Urinary bladder (tissue), 4 donors: ENCODE results near the gene UPF3A. TPM values are rescaled to one million over a fixed set of nuclear protein-coding genes. Genes with fewer than 3 reads are reported as not detected.
"Not testable (repeated sequence)": the region's sequence is repeated elsewhere in the genome, so short reads cannot be mapped to it uniquely, and the experiment has no call there.

Source experiments
- DNase-seq: peaks from one replicate; pipeline ENCODE4 v3.0.0-alpha.2; 2015; ENCODE audit errors: extremely low spot score
- H3K27ac ChIP-seq: one replicate; pipeline ENCODE4 v1.5.1; 2013; ENCODE audit warnings: low read depth, mild to moderate bottlenecking, moderate library complexity
- H3K36me3 ChIP-seq: one replicate; pipeline ENCODE4 v1.6.1; 2013; ENCODE audit warnings: mild to moderate bottlenecking, moderate library complexity; ENCODE audit not compliant: insufficient read depth
- H3K4me1 ChIP-seq: one replicate; pipeline ENCODE4 v1.6.1; 2013; ENCODE audit warnings: mild to moderate bottlenecking, moderate library complexity; ENCODE audit not compliant: insufficient read depth
- H3K4me3 ChIP-seq: one replicate; pipeline ENCODE4 v1.5.1; 2013; ENCODE audit warnings: low read depth, low read length
- WGBS: extraction: QIAGEN DNeasy Blood & Tissue Kit; methylation state at CpG from one replicate; pipeline ENCODE4 v1.1.7; 2013; 5-methylcytosine and 5-hydroxymethylcytosine counted together
- polyA plus RNA-seq: library from polyadenylated mRNA; stranded (reverse); fragments of 200-250 nt; gene quantifications from one replicate; pipeline ENCODE4 v1.2.3, GENCODE V29; 2013
- total RNA-seq: library from RNA; depleted of rRNA; stranded (reverse); fragments of >200 nt; gene quantifications from one replicate; pipeline ENCODE4 v1.2.3, GENCODE V29; 2014
- donor health status: healthy with polysubstance abuse.
- donor health status: healthy.

UPF3A gene
- total and polyA plus RNA-seq, 2 donors, result 50.1 to 61.7 TPM

GRCh38 chr13:114320065-114320464 is 38.7 kb downstream of the UPF3A start:
- Histone ChIP-seq H3K4me3 (no peak overlapping the region), H3K36me3 (peaks cover 8% of the 10 kb centered on the region), H3K27ac (no peak overlapping the region), H3K4me1 (no peaks in the 10 kb centered on the region)
- no peak for DNase-seq

DNA sequence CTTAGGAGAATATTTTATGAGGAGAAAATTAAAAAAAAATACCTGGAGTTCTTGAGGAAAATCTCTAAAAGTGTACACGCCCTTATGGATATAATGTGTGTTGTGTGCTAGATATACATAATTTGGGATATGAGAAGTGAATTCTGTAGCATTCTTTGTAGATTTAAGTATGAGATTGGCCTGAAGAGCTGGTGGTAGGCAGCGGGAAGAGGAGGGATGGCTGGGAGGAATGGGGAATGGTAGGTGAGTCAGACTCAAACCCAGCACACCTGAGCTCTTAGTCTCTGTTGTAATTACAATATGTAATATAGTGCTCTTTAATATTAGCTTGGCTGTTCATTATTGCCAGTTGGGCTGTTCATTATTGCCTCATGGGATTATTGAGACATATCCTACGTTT is 39.9 kb downstream of the UPF3A start:
- 94% methylated on average over 3 of the region's 3 CpGs for WGBS
- Histone ChIP-seq H3K4me3 (no peak overlapping the region), H3K27ac (no peak overlapping the region), H3K4me1 (no peaks in the 10 kb centered on the region), H3K36me3 (peaks cover 8% of the 10 kb centered on the region)
- no peak for DNase-seq

DNA sequence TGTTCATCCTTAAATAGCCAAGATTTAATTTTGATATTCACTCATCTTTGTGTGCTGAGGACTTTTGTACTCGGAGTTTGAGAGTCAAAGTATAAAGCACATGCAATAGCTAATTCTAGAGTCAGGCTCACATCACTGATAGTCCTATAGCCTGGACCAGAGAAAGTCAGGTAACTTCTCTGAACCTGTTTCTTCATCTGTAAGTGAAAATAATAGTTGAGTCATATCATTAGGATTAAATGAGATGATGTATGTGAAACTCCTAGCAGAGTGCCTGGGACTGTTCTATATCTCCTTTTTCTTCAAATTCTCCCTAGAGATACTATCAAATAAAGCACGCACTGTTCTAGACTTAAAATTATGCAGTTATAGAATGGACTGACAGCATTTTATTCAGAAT is 41.9 kb downstream of the UPF3A start:
- DNase-seq, result no peak
- no peak overlapping the region for H3K4me3 ChIP-seq
- H3K36me3 ChIP-seq, result peaks cover 8% of the 10 kb centered on the region
- WGBS, result 96% methylated on average over 2 of the region's 2 CpGs
- H3K4me1 ChIP-seq, result no peaks in the 10 kb centered on the region
- no peak overlapping the region for H3K27ac ChIP-seq

GRCh38 chr13:114324334-114324733 is 42.9 kb downstream of the UPF3A start:
- H3K4me3 ChIP-seq, result no peak overlapping the region
- 99% methylated on average over 4 of the region's 4 CpGs for WGBS
- no peaks in the 10 kb centered on the region for H3K4me1 ChIP-seq
- peaks cover 8% of the 10 kb centered on the region for H3K36me3 ChIP-seq
- H3K27ac ChIP-seq, result no peak overlapping the region
- no peak for DNase-seq

GRCh38 chr13:114325729-114326128 is 44.3 kb downstream of the UPF3A start:
- DNase-seq, result no peak
- 96% methylated on average over 3 of the region's 3 CpGs for WGBS
- H3K4me1 ChIP-seq, result no peaks in the 10 kb centered on the region
- no peak overlapping the region for H3K27ac ChIP-seq
- peaks cover 8% of the 10 kb centered on the region for H3K36me3 ChIP-seq
- no peak overlapping the region for H3K4me3 ChIP-seq

GRCh38 chr13:114328034-114328433 is 46.6 kb downstream of the UPF3A start:
- H3K36me3 ChIP-seq, result peaks cover 5% of the 10 kb centered on the region
- no peak for DNase-seq
- no peak overlapping the region for H3K27ac ChIP-seq
- H3K4me3 ChIP-seq, result no peak overlapping the region
- 77% methylated on average over 6 of the region's 6 CpGs for WGBS
- H3K4me1 ChIP-seq, result no peaks in the 10 kb centered on the region

DNA sequence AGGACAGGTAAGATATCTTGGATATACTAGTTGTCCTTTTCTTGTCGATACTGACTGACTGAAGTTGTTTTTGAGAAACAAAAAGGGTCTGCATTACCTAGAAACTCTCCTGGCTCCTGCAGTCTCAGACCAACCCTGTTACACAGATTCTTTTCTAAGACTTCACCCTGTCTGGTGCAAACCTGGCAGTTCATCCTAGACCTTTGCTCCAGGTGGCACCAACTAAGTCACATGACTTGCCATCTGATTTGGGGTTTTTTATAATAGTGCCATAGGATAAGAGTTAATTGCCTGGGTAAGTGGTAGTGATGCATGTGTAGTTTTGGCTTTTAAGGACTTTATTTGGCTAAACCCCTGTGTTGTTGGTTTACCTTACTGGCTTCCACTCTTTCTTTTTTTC is 47.2 kb downstream of the UPF3A start:
- no peaks in the 10 kb centered on the region for H3K4me1 ChIP-seq
- H3K27ac ChIP-seq, result no peak overlapping the region
- DNase-seq, result no peak
- 91% methylated on average over 1 of the region's 1 CpG for WGBS
- no peak overlapping the region for H3K4me3 ChIP-seq
- peaks cover 5% of the 10 kb centered on the region for H3K36me3 ChIP-seq

DNA sequence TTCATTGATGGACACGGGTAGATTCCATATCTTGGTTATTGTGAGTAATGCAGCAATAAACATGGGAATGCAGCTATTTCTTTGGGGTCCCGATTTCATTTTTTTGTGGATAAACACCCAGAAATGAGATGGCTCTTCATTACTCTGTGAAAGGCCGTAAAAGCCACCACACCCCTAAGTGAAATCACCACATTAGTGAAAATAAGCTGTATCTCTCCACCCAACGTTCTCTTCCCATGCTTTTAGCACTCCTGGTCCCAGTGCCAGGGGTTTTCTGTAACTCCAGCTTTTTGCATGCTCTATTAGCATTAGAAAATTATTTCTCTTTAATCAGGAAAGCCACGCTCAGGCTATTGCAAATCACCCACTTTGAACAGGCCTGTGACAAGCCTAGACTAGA is 48.7 kb downstream of the UPF3A start:
- H3K4me1 ChIP-seq, result no peaks in the 10 kb centered on the region
- no peak overlapping the region for H3K4me3 ChIP-seq
- DNase-seq, result no peak
- 78% methylated on average over 5 of the region's 5 CpGs for WGBS
- H3K27ac ChIP-seq, result no peak overlapping the region
- no peaks in the 10 kb centered on the region for H3K36me3 ChIP-seq

GRCh38 chr13:114333881-114334280 is 52.5 kb downstream of the UPF3A start:
- 66% methylated on average over 3 of the region's 3 CpGs for WGBS
- not testable (repeated sequence) for H3K27ac ChIP-seq, H3K4me3 ChIP-seq, H3K36me3 ChIP-seq, DNase-seq, H3K4me1 ChIP-seq

DNA sequence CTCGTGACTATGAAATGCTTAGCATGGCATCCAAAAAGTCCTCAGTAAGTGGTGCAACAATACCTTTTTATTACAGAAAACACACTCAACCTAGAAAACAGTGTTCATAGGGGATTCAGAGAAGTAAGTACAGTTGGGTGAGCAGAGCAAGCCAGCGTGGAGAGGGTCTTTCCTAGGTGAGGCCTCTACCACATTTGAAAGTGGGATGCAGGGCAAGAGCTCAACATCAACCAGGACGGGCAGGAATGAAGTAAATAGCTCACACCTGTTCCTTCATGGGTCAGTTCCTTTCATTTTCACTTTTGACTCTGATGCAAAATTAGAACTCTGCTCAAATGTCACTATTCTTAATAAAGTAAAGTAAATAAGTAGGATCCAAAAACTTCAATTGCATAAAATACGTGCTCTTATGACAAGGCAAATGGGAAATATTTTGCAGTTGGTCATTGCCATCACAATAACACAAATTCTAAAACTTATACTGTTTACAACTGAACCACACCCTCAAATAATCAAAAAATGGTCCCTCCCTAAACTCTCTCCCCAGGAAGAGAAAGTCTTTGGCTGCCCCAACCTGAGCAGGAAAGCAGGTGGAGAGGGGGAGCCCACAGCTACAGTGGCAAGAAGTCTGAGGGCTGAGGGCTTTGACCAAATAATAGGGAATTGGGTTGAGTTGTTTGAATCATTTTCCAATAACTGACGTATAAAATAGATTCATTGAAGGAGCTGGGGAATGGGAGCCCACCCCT is 53.1 kb downstream of the UPF3A start:
- Histone ChIP-seq H3K4me3 (no peak overlapping the region), H3K36me3 (no peaks in the 10 kb centered on the region), H3K27ac (no peak overlapping the region), H3K4me1 (no peaks in the 10 kb centered on the region)
- 67% methylated on average over 5 of the region's 5 CpGs for whole genome bisulfite sequencing
- DNase-seq, result no peak

- not testable (repeated sequence) for H3K4me3 ChIP-seq, H3K27ac ChIP-seq, H3K4me1 ChIP-seq, H3K36me3 ChIP-seq, DNase-seq
- WGBS, result 81% methylated on average over 1 of the region's 1 CpG
These were observed 55.1 kb downstream of the UPF3A start for GRCh38 chr13:114336457-114336856.

DNA sequence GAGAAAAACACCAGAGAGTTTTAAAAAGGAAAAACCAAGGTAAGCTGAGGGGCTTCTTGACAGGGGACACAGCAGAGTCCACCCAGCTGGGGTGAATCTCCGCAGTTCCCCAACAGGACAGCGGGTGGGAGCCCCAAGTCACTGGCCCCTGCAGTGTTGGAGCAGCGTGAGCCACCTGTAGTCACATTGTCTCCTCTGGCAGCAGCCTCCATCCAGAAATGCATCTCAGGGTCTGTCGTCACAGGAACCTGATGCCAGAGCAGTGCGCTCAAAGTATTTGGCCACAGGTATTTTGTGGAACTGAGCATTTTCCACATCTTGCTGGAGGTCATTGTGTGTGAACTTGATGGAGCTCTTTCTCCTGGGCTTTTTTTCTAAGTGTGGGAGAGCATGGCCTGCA is 57.6 kb downstream of the UPF3A start:
- Histone ChIP-seq H3K4me1 (no peaks in the 10 kb centered on the region), H3K36me3 (no peaks in the 10 kb centered on the region), H3K4me3 (no peak overlapping the region), H3K27ac (no peak overlapping the region)
- no peak for DNase-seq
- WGBS, result 91% methylated on average over 5 of the region's 5 CpGs

GRCh38 chr13:114339857-114340534 is 58.6 kb downstream of the UPF3A start:
- WGBS, result 62% methylated on average over 10 of the region's 10 CpGs
- DNase-seq, result no peak
- H3K36me3 ChIP-seq, result no peaks in the 10 kb centered on the region
- H3K27ac ChIP-seq, result no peak overlapping the region
- no peaks in the 10 kb centered on the region for H3K4me1 ChIP-seq
- H3K4me3 ChIP-seq, result no peak overlapping the region

DNA sequence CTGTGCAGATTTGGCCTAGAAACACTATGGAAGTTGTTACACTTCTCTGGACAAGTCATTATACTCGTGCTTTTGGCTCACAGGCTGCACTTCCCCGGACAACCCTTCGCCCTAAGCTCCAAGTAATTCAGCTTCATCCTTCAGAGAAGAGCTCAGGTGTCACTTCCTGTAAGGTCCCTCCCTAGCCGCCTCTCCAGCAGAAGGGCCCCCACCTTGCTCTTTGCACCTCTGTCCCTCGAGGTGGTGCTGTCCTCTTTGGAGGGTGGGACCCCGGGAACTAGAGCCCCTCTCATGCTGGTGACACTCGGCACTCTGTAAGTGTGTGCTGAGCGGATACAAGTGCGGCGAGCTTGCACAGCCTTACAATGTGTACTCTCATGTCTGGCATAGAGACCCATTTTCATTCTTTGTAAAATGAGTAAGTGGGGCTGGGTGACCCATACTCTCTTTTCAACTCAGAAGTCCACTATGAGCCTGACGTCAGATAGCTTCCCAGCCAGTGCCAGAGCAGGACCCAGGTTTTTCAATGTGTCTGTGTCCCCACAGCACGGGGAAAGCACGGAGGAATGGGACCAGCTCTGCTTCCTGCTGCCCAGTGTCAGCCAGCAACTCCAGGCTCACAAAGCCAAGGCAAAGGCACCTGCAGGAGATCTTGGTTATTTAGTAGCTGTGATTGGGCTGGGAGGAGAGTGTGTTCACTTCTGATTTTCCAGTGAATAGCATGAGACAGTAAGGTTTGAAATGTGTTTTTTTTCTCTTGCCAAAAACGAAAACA is 59.8 kb downstream of the UPF3A start:
- H3K4me1 ChIP-seq, result no peaks in the 10 kb centered on the region
- no peak for DNase-seq
- WGBS, result 68% methylated on average over 14 of the region's 14 CpGs
- H3K4me3 ChIP-seq, result no peak overlapping the region
- no peaks in the 10 kb centered on the region for H3K36me3 ChIP-seq
- no peak overlapping the region for H3K27ac ChIP-seq
